Smooth muscle cell (in vitro differentiated cells): ENCODE results near the gene SELPLG. TPM values are rescaled to one million over a fixed set of nuclear protein-coding genes. Genes with fewer than 3 reads are reported as not detected.
A peak's percentile ranks its signal among the peaks of the same experiment; 100 is the strongest.

ENCODE experiments used
- DNase-seq: peaks from one replicate; lab custom pipeline; 2025; ENCODE audit not compliant: unreplicated experiment; lab: John Stamatoyannopoulos, UW
- H2AFZ ChIP-seq: fragments of 200-600 bp; sonication (generic); 2 replicates; pipeline ENCODE4 v1.6.0; 2016; ENCODE audit warnings: antibody characterized with exemption, low read depth, mild to moderate bottlenecking
- H3F3A ChIP-seq: fragments of 200-600 bp; sonication (generic); 2 replicates; pipeline ENCODE4 v1.6.0; 2017; ENCODE audit warnings: antibody characterized with exemption, low read depth
- H3K27ac ChIP-seq: fragments of 200-600 bp; sonication (generic); 2 replicates; pipeline ENCODE4 v1.5.1; 2016; ENCODE audit warnings: low read depth, mild to moderate bottlenecking
- H3K27me3 ChIP-seq: fragments of 200-600 bp; sonication (generic); 2 replicates; pipeline ENCODE4 v1.6.1; 2016; ENCODE audit warnings: low read depth, mild to moderate bottlenecking
- H3K36me3 ChIP-seq: fragments of 200-600 bp; sonication (generic); 2 replicates; pipeline ENCODE4 v1.5.1; 2016; ENCODE audit warnings: low read depth
- H3K4me1 ChIP-seq: fragments of 200-600 bp; sonication (generic); 2 replicates; pipeline ENCODE4 v1.5.1; 2016; ENCODE audit warnings: low read depth
- H3K4me2 ChIP-seq: fragments of 200-600 bp; sonication (generic); 2 replicates; pipeline ENCODE4 v1.6.0; 2016; ENCODE audit warnings: mild to moderate bottlenecking
- H3K4me3 ChIP-seq: fragments of 200-600 bp; sonication (generic); 2 replicates; pipeline ENCODE4 v1.5.1; 2016; ENCODE audit warnings: mild to moderate bottlenecking
- H3K79me2 ChIP-seq: fragments of 200-600 bp; sonication (generic); 2 replicates; pipeline ENCODE4 v1.6.0; 2016; ENCODE audit warnings: low read depth, mild to moderate bottlenecking
- H3K9ac ChIP-seq: fragments of 200-600 bp; sonication (generic); 2 replicates; pipeline ENCODE4 v1.6.0; 2016; ENCODE audit warnings: low read depth
- H3K9me3 ChIP-seq: fragments of 200-600 bp; sonication (generic); replicated peaks from 2 replicates; pipeline ENCODE4 v1.5.1; 2016; ENCODE audit warnings: low read depth
- H4K20me1 ChIP-seq: fragments of 200-600 bp; sonication (generic); 2 replicates; pipeline ENCODE4 v1.6.0; 2016; ENCODE audit warnings: low read depth
- CTCF ChIP-seq: fragments of 200-600 bp; sonication (generic); IDR thresholded peaks from 2 replicates; pipeline ENCODE4 v1.5.1; 2017; ENCODE audit warnings: borderline replicate concordance, mild to moderate bottlenecking, antibody characterized with exemption; ENCODE audit not compliant: insufficient read depth, poor library complexity, severe bottlenecking
- WGBS: methylation state at CpG from one replicate; pipeline ENCODE4 v1.1.7; 2016; ENCODE audit warnings: low lambda C conversion rate; 5-methylcytosine and 5-hydroxymethylcytosine counted together
- polyA plus RNA-seq: library from polyadenylated mRNA; unstranded; fragments of >200 nt; fragmentation: Nextera tagmentation; extraction: Ambion mirVana; gene quantifications from 2 replicates; pipeline ENCODE4 v1.2.1, GENCODE V29; 2016
- total RNA-seq: library from RNA; depleted of rRNA; stranded (reverse); fragments of >200 nt; gene quantifications from 2 replicates; pipeline ENCODE4 v1.2.3, GENCODE V29; 2014

SELPLG gene
- total and polyA plus RNA-seq, 2 experiments from 2014 or later, result 0.09 to 2.0 TPM

- TF ChIP-seq CTCF, result no peak
- Histone ChIP-seq H3K27ac (no peak overlapping the region), H3K36me3 (no peaks in the 10 kb centered on the region), H3K27me3 (no peaks in the 10 kb centered on the region), H3K9me3 (no peaks in the 10 kb centered on the region), H3K4me1 (peaks cover 29% of the 10 kb centered on the region), H3K9ac (no peak overlapping the region), H3K4me3 (no peak overlapping the region), H3F3A (peaks cover 4% of the 10 kb centered on the region), H2AFZ (no peak overlapping the region), H4K20me1 (no peaks in the 10 kb centered on the region), H3K79me2 (no peaks in the 10 kb centered on the region), H3K4me2 (peak overlapping the region; percentile 31)
- no peak for DNase-seq
- 41% methylated on average over 18 of the region's 18 CpGs for WGBS
Observed at GRCh38 chr12:108638141-108638827, 4.6 kb upstream of the SELPLG start.

GRCh38 chr12:108637222-108637971, 3.7 kb upstream of the SELPLG start:
- TF ChIP-seq CTCF, result no peak
- no peaks in the 10 kb centered on the region for H3K36me3 ChIP-seq
- H3K4me2 ChIP-seq, result no peak overlapping the region
- DNase-seq, result no peak
- WGBS, result 77% methylated on average over 7 of the region's 7 CpGs
- H3K27me3 ChIP-seq, result no peaks in the 10 kb centered on the region
- no peaks in the 10 kb centered on the region for H3K9me3 ChIP-seq
- no peak overlapping the region for H3K4me3 ChIP-seq
- no peaks in the 10 kb centered on the region for H4K20me1 ChIP-seq
- no peaks in the 10 kb centered on the region for H3K79me2 ChIP-seq
- no peak overlapping the region for H3K27ac ChIP-seq
- peaks cover 2% of the 10 kb centered on the region for H3F3A ChIP-seq
- H2AFZ ChIP-seq, result no peak overlapping the region
- peaks cover 29% of the 10 kb centered on the region for H3K4me1 ChIP-seq
- H3K9ac ChIP-seq, result no peak overlapping the region

GRCh38 chr12:108635997-108636808, 2.5 kb upstream of the SELPLG start:
- Histone ChIP-seq H3K9ac (no peak overlapping the region), H2AFZ (no peak overlapping the region), H3K4me3 (no peak overlapping the region), H3K4me1 (peaks cover 29% of the 10 kb centered on the region), H3K27me3 (no peaks in the 10 kb centered on the region), H4K20me1 (no peaks in the 10 kb centered on the region), H3K79me2 (no peaks in the 10 kb centered on the region), H3K27ac (no peak overlapping the region), H3K4me2 (no peak overlapping the region), H3F3A (peaks cover 3% of the 10 kb centered on the region), H3K9me3 (no peaks in the 10 kb centered on the region), H3K36me3 (no peaks in the 10 kb centered on the region)
- 91% methylated on average over 6 of the region's 6 CpGs for WGBS
- TF ChIP-seq CTCF, result no peak
- DNase-seq, result no peak
